Fibroblast of villous mesenchyme (primary cell): ENCODE data around the gene NBPF15. TPM values are rescaled to one million over a fixed set of nuclear protein-coding genes. Genes with fewer than 3 reads are reported as not detected.
"Not testable (repeated sequence)": the region's sequence is repeated elsewhere in the genome, so short reads cannot be mapped to it uniquely, and the experiment has no call there.

Source experiments
- DNase-seq: peaks from one replicate; pipeline ENCODE4 v3.0.0-alpha.2; 2010; ENCODE audit warnings: low read depth
- H3K4me3 ChIP-seq: 2 replicates; pipeline ENCODE4 v1.5.1; 2011; ENCODE audit warnings: low read depth, mild to moderate bottlenecking, low read length
- total RNA-seq: library from RNA; depleted of rRNA; stranded (reverse); fragments of >200 nt; gene quantifications from 2 replicates; pipeline ENCODE4 v1.2.3, GENCODE V29; 2012

The NBPF15 gene
- 51.2 and 70.4 TPM in 2 replicates for total RNA-seq

- peak within 1 kb of the TSS; percentile 68 for H3K4me3 ChIP-seq
- DNase-seq: peak; percentile 55
Observed at GRCh38 chr1:144461136-144461759, at the start of gene NBPF15. Gene NBPF15, minus strand, starts transcription at chr1:144461669. Its CDS starts 21,666 bp downstream, at chr1:144440003.

DNA sequence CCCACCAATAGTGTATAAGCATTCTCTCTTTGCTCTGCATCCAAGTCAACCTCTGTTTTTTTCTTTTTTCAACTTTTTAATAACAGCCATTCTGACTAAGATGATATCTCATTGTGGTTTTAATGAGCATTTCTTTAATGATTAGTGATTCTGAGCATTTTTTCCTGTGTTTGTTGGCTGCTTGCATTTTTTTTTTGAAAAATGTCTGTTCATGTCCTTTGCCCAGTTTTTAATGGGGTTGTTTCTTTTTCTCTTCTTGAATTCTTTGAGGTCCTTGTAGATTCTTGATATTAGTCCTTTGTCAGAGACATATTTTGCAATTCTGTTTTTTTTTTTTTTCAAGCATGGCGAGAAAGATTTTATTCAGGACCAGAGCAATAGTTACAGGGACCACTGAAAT, 35.0 kb upstream of the NBPF15 start:
- not testable (repeated sequence) for DNase-seq, H3K4me3 ChIP-seq

DNA sequence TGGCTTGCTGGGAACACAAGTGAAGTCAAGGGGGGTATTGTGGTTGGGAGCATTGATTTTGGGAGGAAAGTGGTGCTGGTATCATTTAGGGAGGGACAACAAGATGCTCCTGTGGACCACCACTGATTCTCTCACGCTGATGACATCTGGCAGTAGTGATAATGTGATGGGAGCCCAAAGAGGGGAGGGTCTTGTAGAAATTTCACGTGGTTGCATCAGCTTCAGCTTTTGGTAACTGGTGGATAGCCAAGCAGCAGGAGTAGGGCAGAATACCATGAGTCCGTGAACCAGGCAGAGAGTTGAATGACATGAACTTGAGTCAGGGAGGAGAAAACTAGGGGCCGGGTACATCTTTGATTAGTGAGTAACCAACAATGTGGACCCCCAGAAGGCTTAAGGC, 32.7 kb upstream of the NBPF15 start:
- peak; percentile 2 for DNase-seq
- not testable (repeated sequence) for H3K4me3 ChIP-seq

GRCh38 chr1:144490394-144490793, 28.9 kb upstream of the NBPF15 start:
- not testable (repeated sequence) for H3K4me3 ChIP-seq, DNase-seq

GRCh38 chr1:144487002-144487401, 25.5 kb upstream of the NBPF15 start:
- not testable (repeated sequence) for H3K4me3 ChIP-seq

GRCh38 chr1:144485048-144485993, 23.9 kb upstream of the NBPF15 start:
- not testable (repeated sequence) for H3K4me3 ChIP-seq, DNase-seq

More at GRCh38 chr1:144487002-144487401, 25.5 kb upstream of the NBPF15 start:
- not testable (repeated sequence) for DNase-seq

DNA sequence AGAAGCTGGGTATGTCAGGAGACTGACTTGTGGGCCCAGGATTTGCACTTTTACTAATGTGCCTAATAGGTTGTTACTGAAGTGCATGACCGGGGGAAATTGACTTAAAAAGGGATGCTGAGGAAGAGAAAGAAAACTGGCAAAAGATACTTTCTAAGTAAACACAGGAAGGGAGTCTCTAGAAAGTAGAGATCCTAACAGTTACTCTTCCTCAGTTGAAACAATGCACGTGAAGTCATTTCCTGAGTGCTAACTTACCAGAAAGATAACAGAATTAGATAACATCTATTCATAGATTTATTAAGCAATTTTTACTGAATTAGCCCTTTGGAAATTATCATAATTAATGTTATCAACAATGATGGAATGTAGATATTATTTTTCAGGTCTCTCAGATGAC, 12.4 kb upstream of the NBPF15 start:
- H3K4me3 ChIP-seq, DNase-seq: not testable (repeated sequence)

DNA sequence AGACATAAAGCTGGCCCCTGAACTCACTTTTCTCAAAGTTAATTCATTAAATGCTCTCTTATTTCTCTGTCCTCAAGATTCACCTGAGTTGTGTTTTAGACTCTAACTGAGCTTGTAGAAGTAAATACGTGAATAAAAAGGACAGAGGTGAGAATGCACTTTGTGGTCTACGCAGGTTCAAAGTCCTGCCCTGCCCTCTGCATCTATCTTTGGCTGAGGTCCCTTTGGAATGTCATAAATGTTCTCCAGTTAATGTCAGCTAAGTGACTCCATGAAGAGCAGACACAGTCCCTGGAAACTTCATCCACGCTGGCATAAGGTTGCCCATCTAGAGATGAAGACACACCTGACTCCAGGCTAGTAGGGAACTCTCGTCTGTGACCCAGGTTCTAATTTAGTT, 10.0 kb upstream of the NBPF15 start:
- not testable (repeated sequence) for H3K4me3 ChIP-seq, DNase-seq

GRCh38 chr1:144461778-144462177, 309 bp upstream of the NBPF15 start:
- DNase-seq, H3K4me3 ChIP-seq: not testable (repeated sequence)

DNA sequence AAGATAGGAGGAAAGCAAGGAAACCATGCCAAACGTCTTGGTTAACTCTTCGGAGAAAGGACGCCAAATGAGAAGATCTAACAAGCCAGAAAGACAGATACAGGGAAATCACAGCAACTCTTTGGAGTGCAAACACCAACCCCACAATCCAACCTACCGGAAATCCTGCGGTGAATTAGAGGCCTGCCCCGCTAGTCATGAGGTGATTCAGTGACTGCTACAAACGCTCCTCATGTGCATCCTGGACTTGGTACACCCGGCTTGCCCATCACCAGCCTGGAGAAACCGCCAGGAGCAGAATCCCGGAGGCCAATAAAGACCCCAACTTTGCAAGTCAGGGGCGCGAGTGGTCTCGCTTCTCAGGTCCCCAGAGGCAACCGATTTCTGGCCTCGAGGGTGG, 783 bp downstream of the NBPF15 start:
- H3K4me3 ChIP-seq: peak overlapping the region; percentile 68
- not testable (repeated sequence) for DNase-seq

GRCh38 chr1:144442402-144442801, 19.1 kb downstream of the NBPF15 start:
- H3K4me3 ChIP-seq, DNase-seq: not testable (repeated sequence)

- DNase-seq, H3K4me3 ChIP-seq: not testable (repeated sequence)
Observed at GRCh38 chr1:144439737-144440136, 21.7 kb downstream of the NBPF15 start.

DNA sequence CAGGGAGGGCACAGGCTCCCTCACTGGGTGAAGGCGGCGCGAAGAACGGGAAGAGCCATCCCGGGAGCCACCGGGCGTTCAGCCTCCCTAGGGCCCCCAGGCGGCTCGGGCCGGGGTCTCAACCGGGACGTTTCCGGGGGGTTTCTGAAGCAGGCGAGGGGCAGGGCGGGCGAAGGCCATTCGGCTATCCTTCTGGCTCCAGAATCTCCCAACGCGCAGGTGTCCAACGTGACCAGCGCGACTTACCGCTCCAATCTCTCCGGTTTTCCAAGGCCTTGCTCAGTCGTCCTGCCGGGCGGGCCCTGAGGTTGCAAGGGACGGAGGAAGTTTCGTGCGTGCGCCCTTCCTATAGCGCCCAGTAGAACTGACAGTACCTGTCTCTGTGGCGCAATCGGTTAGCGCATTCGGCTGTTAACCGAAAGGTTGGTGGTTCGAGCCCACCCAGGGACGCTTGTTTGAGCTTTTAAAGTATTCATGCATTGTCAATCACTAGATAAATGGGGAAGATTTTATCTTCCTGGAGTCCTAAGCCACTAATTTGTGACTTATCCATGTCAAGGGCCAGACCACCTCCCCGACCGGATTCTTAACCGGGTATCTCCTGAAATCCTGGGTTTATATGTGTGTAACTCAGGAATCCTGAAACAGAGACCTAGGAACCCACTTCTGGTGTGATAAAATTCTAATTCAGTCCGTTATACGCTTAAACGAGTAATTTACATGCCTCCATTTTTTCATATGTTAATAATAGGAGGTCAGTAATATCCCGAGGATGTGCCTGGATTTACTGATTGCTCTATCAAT, 42.4 kb downstream of the NBPF15 start:
- peak overlapping the region; percentile 56 for H3K4me3 ChIP-seq
- DNase-seq: peak; percentile 59

DNA sequence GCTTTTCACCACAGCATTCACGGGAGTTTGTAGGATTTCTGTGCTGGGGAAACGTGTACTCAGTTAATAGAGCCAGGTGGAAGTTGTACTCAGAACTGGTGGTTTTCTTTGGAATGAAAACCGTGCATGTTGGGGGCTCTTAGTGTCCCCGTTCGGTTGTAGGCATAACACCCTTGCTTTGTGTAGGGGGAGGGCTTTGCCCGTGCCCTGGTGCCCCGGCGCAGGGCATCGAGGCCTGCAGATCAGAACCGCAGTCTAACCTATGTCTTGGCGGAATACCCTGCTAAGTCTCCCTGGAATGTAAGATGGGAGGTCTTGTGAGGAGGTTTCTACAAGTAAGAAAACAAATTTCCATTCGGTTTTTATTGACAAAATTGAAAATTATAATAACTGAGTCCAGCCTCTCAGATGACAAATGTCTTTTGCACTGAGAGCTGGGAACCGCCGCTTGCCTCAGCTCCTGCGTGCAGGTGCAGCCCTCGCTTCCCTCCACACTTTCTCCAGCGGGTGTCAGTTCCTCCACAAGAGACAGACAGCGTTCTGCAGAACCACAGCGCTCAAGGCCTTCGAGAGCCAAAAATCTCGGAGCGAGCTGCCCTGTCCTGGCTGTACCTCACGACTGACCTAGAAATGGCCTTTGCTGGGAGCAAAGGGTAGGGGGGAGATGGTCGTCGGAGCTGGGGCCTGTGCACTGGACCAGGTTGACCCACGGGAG, 47.9 kb downstream of the NBPF15 start:
- H3K4me3 ChIP-seq: peak overlapping the region; percentile 57
- DNase-seq: not testable (repeated sequence)

DNA sequence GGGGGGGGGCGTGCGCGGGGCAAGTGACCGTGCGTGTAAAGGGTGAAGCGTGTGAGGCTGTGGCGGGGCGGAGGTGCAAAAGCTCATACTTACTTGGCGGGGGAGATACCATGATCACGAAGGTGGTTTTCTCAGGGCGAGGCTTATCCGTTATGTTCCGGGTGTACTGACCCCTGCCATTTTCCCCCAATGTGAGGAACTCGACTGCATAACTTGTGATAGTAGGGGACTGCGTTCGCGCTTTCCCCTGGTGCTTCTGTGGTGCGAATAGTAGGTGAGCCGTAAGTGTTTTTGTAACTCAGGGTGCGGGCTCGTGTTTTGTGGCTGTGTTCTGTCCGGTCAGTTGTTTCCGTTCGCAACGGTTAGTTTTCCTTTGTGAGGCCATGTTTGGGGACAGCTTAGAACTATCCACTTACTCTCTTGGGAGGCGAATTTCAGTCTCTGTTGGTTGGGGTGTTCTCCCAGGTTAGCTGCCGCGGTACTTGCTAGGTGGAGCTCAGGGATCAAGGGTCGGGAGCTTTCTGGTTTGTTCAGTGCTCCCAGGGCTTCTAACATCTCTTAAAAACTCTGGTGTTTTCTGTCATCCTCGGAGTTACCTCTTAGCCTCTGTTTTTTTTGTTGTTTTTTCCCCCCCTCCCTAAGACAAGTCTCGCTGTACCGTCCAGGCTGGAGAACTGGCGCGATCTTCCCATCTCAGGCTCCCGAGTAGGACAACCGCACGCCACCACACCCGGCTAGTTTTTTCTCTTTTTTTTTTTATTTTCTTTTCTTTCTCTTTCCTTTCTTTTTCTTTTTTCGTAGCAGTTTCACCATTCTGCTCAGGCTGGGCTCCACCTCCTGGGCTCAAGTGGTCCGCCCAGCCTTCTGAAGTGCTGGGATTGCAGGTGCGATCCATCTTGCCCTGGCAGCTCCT, 48.7 kb downstream of the NBPF15 start:
- DNase-seq: peak; percentile 99
- peak overlapping the region; percentile 57 for H3K4me3 ChIP-seq

GRCh38 chr1:144412068-144412471, 49.4 kb downstream of the NBPF15 start:
- peak overlapping the region; percentile 57 for H3K4me3 ChIP-seq
- peak; percentile 86 for DNase-seq

DNA sequence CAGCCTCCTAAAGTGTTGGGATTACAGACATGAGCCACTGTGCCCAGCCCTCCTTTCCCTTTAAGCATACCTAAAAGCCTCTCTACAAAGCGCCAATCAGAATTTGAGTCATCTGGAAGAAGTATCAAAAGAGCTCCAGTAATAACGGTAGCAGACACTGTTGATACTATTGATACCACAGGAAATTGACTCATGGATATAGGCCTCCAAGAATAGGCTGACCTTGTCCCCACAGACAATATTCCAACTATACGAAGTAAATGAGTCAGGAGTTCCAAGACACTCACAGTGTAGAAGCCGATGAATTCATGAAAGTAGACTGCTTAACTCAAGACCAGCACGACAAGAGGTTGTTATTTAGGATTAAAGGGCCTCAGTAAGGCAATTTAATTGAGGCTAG, 58.7 kb downstream of the NBPF15 start:
- not testable (repeated sequence) for H3K4me3 ChIP-seq, DNase-seq
